ENCODE data around the gene CDKN1B. TPM values are rescaled to one million over a fixed set of nuclear protein-coding genes. Genes with fewer than 3 reads are reported as not detected.

CDKN1B gene
- total RNA-seq, 4 donors from 2014 or later, result 37.7 to 66.0 (median 48.1) TPM

DNA sequence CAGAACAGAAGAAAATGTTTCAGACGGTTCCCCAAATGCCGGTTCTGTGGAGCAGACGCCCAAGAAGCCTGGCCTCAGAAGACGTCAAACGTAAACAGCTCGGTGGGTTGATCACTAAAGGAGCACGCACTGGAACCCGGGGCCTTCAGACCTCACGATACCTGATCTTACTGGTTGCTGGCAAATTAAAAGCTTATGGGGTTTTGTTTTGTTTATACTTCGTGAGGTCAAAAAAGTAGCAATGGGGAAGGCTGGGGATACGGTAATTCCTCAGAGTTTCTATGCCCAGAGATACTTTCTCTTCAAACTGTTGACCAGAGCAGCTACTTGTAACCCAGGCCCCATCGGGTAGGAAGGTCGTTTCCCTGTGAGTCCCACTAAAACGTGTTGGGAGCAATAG lies 1.7 kb downstream of the CDKN1B start:
- peaks cover 0 to 12% (median 0%) of the 10 kb centered on the region in 3 donors for H3K36me3 ChIP-seq
- TF ChIP-seq POLR2A (IDR thresholded peaks at IDR 0.05), result no peak
- TF ChIP-seq, protein P1, sequence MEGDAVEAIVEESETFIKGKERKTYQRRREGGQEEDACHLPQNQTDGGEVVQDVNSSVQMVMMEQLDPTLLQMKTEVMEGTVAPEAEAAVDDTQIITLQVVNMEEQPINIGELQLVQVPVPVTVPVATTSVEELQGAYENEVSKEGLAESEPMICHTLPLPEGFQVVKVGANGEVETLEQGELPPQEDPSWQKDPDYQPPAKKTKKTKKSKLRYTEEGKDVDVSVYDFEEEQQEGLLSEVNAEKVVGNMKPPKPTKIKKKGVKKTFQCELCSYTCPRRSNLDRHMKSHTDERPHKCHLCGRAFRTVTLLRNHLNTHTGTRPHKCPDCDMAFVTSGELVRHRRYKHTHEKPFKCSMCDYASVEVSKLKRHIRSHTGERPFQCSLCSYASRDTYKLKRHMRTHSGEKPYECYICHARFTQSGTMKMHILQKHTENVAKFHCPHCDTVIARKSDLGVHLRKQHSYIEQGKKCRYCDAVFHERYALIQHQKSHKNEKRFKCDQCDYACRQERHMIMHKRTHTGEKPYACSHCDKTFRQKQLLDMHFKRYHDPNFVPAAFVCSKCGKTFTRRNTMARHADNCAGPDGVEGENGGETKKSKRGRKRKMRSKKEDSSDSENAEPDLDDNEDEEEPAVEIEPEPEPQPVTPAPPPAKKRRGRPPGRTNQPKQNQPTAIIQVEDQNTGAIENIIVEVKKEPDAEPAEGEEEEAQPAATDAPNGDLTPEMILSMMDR (IDR thresholded peaks at IDR 0.05), result no peak
- no peak for DNase-seq
- H3K9me3 ChIP-seq, result no peaks in the 10 kb centered on the region
- H3K27me3 ChIP-seq, result no peaks in the 10 kb centered on the region
- H3K4me1 ChIP-seq, result peaks cover 0 to 48% (median 15%) of the 10 kb centered on the region in 4 donors
- peak overlapping the region; percentile 96 to 100 (median 99) for H3K27ac ChIP-seq
- H3K4me3 ChIP-seq, result peak overlapping the region; percentile 72 to 91 (median 84)

DNA sequence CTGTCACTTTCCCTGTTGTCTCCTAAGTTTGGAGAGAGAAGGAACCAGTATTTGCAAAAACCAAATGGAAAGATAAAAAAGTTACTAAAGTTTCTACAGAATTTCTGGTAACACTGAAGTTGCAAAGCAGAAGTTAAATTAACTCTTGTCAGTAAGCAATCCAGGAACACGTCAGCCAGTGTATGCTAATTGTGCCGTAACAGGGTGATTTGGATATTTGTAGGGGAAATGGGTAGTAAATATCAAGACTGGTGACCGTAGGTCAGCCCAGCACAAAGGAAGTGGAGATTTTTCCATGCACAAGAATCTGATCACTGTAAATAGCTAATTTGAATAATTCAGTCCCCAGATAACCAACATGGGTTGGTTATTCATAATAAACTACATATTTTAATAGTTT lies 2.3 kb downstream of the CDKN1B start:
- H3K36me3 ChIP-seq, result peaks cover 0 to 12% (median 0%) of the 10 kb centered on the region in 3 donors
- H3K4me1 ChIP-seq, result peaks cover 0 to 41% (median 14%) of the 10 kb centered on the region in 4 donors
- no peaks in the 10 kb centered on the region for H3K27me3 ChIP-seq
- peak overlapping the region; percentile 72 to 91 (median 84) for H3K4me3 ChIP-seq
- H3K27ac ChIP-seq, result peak overlapping the region; percentile 96 to 100 (median 99)
- DNase-seq, result no peak
- H3K9me3 ChIP-seq, result no peaks in the 10 kb centered on the region
- TF ChIP-seq, protein P1 (IDR thresholded peaks at IDR 0.05), result no peak
- peak in 1 of 2 donors; percentile 11 for TF ChIP-seq POLR2A (IDR thresholded peaks at IDR 0.05)

- Histone ChIP-seq H3K36me3 (peaks cover 0 to 12% (median 0%) of the 10 kb centered on the region in 3 donors), H3K27ac (peak overlapping the region; percentile 96 to 100 (median 99)), H3K9me3 (no peaks in the 10 kb centered on the region), H3K27me3 (no peaks in the 10 kb centered on the region), H3K4me1 (peaks cover 0 to 36% (median 14%) of the 10 kb centered on the region in 4 donors), H3K4me3 (peak overlapping the region; percentile 72 to 91 (median 84))
- TF ChIP-seq, protein P1 (IDR thresholded peaks at IDR 0.05), result no peak
- no peak for TF ChIP-seq POLR2A (IDR thresholded peaks at IDR 0.05)
- DNase-seq, result no peak
Observed at GRCh38 chr12:12720052-12720451, 2.9 kb downstream of the CDKN1B start.

DNA sequence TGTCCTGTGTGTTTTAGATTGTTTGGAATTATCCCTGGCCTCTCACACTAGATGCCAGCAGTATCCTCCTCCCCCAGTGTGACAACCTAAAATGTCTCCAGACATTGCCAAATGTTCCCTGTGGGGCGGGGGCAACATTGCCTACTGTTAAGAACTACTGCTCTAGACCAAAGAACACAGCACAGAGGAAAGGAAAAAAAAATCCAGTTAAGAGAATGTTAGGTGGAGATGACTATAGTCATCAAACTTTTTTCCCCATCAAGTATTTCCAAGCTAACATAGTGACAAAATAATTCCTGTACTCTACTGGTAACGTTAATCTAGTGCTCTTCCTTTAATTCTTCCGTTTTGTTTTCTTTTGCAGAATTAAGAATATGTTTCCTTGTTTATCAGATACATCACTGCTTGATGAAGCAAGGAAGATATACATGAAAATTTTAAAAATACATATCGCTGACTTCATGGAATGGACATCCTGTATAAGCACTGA lies 3.5 kb downstream of the CDKN1B start:
- H3K27me3 ChIP-seq, result no peaks in the 10 kb centered on the region
- no peak for DNase-seq
- H3K4me1 ChIP-seq, result peaks cover 0 to 29% (median 14%) of the 10 kb centered on the region in 4 donors
- H3K36me3 ChIP-seq, result peaks cover 0 to 12% (median 0%) of the 10 kb centered on the region in 3 donors
- TF ChIP-seq, protein P1 (IDR thresholded peaks at IDR 0.05), result no peak
- peak in 1 of 2 donors; percentile 14 for TF ChIP-seq POLR2A (IDR thresholded peaks at IDR 0.05)
- H3K9me3 ChIP-seq, result no peaks in the 10 kb centered on the region
- peak overlapping the region; percentile 77 to 100 (median 98) for H3K27ac ChIP-seq
- H3K4me3 ChIP-seq, result peak overlapping the region in 3 of 4 donors; percentile 72 to 89 (median 80)

DNA sequence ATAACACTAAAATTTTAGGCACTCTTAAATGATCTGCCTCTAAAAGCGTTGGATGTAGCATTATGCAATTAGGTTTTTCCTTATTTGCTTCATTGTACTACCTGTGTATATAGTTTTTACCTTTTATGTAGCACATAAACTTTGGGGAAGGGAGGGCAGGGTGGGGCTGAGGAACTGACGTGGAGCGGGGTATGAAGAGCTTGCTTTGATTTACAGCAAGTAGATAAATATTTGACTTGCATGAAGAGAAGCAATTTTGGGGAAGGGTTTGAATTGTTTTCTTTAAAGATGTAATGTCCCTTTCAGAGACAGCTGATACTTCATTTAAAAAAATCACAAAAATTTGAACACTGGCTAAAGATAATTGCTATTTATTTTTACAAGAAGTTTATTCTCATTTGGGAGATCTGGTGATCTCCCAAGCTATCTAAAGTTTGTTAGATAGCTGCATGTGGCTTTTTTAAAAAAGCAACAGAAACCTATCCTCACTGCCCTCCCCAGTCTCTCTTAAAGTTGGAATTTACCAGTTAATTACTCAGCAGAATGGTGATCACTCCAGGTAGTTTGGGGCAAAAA lies 4.1 kb downstream of the CDKN1B start:
- Histone ChIP-seq H3K9me3 (no peaks in the 10 kb centered on the region), H3K4me3 (peak overlapping the region in 1 of 4 donors; percentile 89), H3K27me3 (no peaks in the 10 kb centered on the region), H3K4me1 (peaks cover 0 to 24% (median 14%) of the 10 kb centered on the region in 4 donors), H3K27ac (peak overlapping the region; percentile 77 to 100 (median 98)), H3K36me3 (peaks cover 0 to 12% (median 0%) of the 10 kb centered on the region in 3 donors)
- DNase-seq, result no peak
- TF ChIP-seq, protein P1 (IDR thresholded peaks at IDR 0.05), result no peak
- TF ChIP-seq POLR2A (IDR thresholded peaks at IDR 0.05), result no peak
